NCI-H1105 (cell line): ENCODE data around the gene NAALADL2.
"Not testable (repeated sequence)": the region's sequence is repeated elsewhere in the genome, so short reads cannot be mapped to it uniquely, and the experiment has no call there.

ENCODE experiments used
- DNase-seq: peaks from one replicate; lab custom pipeline; 2025; lab: John Stamatoyannopoulos, UW

NAALADL2 gene

GRCh38 chr3:175260145-175260794, 401.1 kb downstream of the NAALADL2 start:
- no peak for DNase-seq

- no peak for DNase-seq
Observed at GRCh38 chr3:175266478-175266877, 407.3 kb downstream of the NAALADL2 start.

GRCh38 chr3:175267121-175267531, 408.0 kb downstream of the NAALADL2 start:
- DNase-seq, result no peak

- no peak for DNase-seq
Observed at GRCh38 chr3:175267561-175267960, 408.4 kb downstream of the NAALADL2 start.

GRCh38 chr3:175269394-175269793, 410.3 kb downstream of the NAALADL2 start:
- no peak for DNase-seq

- DNase-seq, result peak; percentile 69
Observed at GRCh38 chr3:175270198-175270837, 411.2 kb downstream of the NAALADL2 start.

- no peak for DNase-seq
Observed at GRCh38 chr3:175270866-175271265, 411.7 kb downstream of the NAALADL2 start.

- DNase-seq, result not testable (repeated sequence)
Observed at GRCh38 chr3:175271465-175271864, 412.3 kb downstream of the NAALADL2 start.

GRCh38 chr3:175272392-175272791, 413.3 kb downstream of the NAALADL2 start:
- no peak for DNase-seq

GRCh38 chr3:175273573-175273972, 414.4 kb downstream of the NAALADL2 start:
- no peak for DNase-seq

- DNase-seq, result no peak
Observed at GRCh38 chr3:175274056-175274455, 414.9 kb downstream of the NAALADL2 start.

GRCh38 chr3:175274474-175275218, 415.5 kb downstream of the NAALADL2 start:
- DNase-seq, result no peak

- no peak for DNase-seq
Observed at GRCh38 chr3:175278680-175279079, 419.5 kb downstream of the NAALADL2 start.

- DNase-seq, result no peak
Observed at GRCh38 chr3:175279457-175279856, 420.3 kb downstream of the NAALADL2 start.

- no peak for DNase-seq
Observed at GRCh38 chr3:175279911-175280310, 420.8 kb downstream of the NAALADL2 start.

GRCh38 chr3:175287361-175287963, 428.3 kb downstream of the NAALADL2 start:
- no peak for DNase-seq

GRCh38 chr3:175288621-175289020, 429.5 kb downstream of the NAALADL2 start:
- peak; percentile 54 for DNase-seq

GRCh38 chr3:175294793-175295192, 435.7 kb downstream of the NAALADL2 start:
- DNase-seq, result no peak

GRCh38 chr3:175295248-175296130, 436.4 kb downstream of the NAALADL2 start:
- DNase-seq, result no peak

GRCh38 chr3:175297216-175297615, 438.1 kb downstream of the NAALADL2 start:
- DNase-seq, result no peak

- DNase-seq, result no peak
Observed at GRCh38 chr3:175301741-175302140, 442.6 kb downstream of the NAALADL2 start.

- no peak for DNase-seq
Observed at GRCh38 chr3:175304404-175304803, 445.3 kb downstream of the NAALADL2 start.
